Mucosa of descending colon (tissue), 3 donors: ENCODE data around the gene HDLBP. TPM values are rescaled to one million over a fixed set of nuclear protein-coding genes. Genes with fewer than 3 reads are reported as not detected.

Experiments used
- ATAC-seq: fragments of 200-7000 bp; cut with Tn5 transposase; one replicate; pipeline ENCODE4 v1.9.1; 2020; ENCODE audit warnings: mild to moderate bottlenecking, moderate library complexity
- DNase-seq, 3 donors: peaks; one replicate each; pipeline ENCODE4 v3.0.0-alpha.2; 2020
- H3K36me3 ChIP-seq: fragments of 200-600 bp; one replicate; pipeline ENCODE4 v1.8.0; 2021; ENCODE audit warnings: low read depth, mild to moderate bottlenecking
- H3K4me1 ChIP-seq: fragments of 200-600 bp; one replicate; pipeline ENCODE4 v1.8.0; 2021; ENCODE audit warnings: low read depth, mild to moderate bottlenecking
- H3K4me3 ChIP-seq: fragments of 200-600 bp; one replicate; pipeline ENCODE4 v1.8.0; 2021; ENCODE audit warnings: mild to moderate bottlenecking
- H3K9me3 ChIP-seq: fragments of 200-600 bp; one replicate; pipeline ENCODE4 v1.8.0; 2021; ENCODE audit warnings: mild to moderate bottlenecking
- intact Hi-C, 2 donors: fragments of 100-400 bp; cut with DNase I in 1 of 2; cut with micrococcal nuclease in 1 of 2; formaldehyde crosslinking; loops; one replicate each; pipeline versions ENCODE4 v1.11.0 to v1.11.1; 2022; cut with DNase I, micrococcal nuclease
- total RNA-seq, 3 donors: library from RNA; stranded (reverse); fragmentation: NEBNext Ultra II Directional in 2 of 3; extraction: Animal tissue kit (Norgen Biotek cat#: 25700) in 2 of 3; gene quantifications; one replicate each; pipeline versions ENCODE4 v1.2.1 to v1.2.4, GENCODE V29; 2021 to 2023
- TF ChIP-seq, protein P1 (sequence below): fragments of 200-600 bp; IDR thresholded peaks from one replicate; pipeline ENCODE4 v1.8.0; 2022; ENCODE audit warnings: antibody characterized with exemption, mild to moderate bottlenecking
- donor health status: DM: no; HTN: no; CAD: no; lungs with moderate emphysema.
- donor health status: DM: no; HTN: no; CAD: no.
- donor health status: DM: no; HTN: yes; CAD: no.

HDLBP gene
- total RNA-seq, 3 donors from 2014 or later = 363 to 417 (median 379) TPM

DNA sequence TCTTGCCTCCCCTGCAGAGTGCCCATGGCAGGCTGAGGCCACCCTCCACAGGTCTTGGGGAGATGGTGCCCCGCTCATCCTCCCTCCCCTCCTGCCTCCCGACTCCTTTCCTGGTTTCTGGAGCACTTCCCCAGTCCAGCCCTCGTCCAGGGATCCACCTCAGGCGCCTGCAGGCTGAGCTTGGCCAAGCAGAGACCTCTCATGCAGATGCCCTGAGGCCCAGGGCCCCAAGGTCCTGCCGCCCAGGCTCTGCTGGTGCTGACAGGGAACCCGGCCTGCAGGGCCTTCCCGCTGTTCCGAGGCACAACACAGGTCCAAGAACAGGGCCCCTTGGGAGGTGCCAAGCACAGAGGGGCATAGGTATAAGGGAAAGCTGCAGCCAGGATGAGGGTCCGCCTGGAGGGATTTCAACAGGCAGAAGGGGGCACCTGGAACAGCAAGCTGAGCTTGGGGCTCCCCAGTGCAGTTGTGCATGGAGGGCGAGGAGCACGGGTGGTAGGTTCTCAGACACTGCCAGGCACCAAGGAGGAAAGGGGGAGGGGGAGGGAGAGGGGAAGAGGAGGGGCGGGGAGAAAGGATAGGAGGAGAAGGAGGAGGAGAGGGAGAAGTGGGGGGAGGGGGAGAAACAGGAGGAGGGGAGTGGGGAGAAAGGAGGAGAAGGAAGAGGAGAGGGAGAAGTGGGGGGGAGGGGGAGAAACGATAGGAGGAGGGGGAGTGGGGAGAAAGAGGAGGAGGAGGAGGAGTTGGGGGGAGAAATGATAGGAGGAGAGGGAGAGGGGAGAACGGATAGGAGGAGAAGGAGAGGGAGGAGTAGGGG lies 128.2 kb downstream of the HDLBP start:
- intact Hi-C loops = no loop called here
- ATAC-seq (no peak), DNase-seq (no peak)
- Histone ChIP-seq H3K36me3 (no peaks in the 10 kb centered on the region), H3K9me3 (no peaks in the 10 kb centered on the region), H3K4me3 (no peak overlapping the region), H3K4me1 (peaks cover 11% of the 10 kb centered on the region)
- TF ChIP-seq, protein P1, sequence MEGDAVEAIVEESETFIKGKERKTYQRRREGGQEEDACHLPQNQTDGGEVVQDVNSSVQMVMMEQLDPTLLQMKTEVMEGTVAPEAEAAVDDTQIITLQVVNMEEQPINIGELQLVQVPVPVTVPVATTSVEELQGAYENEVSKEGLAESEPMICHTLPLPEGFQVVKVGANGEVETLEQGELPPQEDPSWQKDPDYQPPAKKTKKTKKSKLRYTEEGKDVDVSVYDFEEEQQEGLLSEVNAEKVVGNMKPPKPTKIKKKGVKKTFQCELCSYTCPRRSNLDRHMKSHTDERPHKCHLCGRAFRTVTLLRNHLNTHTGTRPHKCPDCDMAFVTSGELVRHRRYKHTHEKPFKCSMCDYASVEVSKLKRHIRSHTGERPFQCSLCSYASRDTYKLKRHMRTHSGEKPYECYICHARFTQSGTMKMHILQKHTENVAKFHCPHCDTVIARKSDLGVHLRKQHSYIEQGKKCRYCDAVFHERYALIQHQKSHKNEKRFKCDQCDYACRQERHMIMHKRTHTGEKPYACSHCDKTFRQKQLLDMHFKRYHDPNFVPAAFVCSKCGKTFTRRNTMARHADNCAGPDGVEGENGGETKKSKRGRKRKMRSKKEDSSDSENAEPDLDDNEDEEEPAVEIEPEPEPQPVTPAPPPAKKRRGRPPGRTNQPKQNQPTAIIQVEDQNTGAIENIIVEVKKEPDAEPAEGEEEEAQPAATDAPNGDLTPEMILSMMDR = no peak

DNA sequence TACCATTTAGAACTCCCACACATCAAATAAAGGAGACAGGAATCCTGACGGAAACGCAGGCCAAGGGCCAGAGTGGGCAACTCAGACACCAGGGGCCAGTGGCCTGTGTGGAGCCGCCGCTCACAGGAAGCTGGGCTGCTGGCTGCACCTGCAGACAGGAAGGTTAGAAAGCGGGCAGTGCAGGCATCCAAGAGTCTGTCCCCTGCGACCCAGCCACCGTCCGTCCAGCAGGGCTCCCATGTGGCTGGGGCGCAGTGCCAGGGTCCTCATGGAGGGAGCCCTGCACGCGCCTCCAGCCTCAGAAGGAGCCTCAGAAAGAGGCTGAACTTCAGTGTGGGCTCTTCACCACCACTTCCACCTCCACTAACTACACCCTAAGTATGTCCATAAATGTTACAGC lies 129.5 kb downstream of the HDLBP start:
- intact Hi-C loops = no loop called here
- ATAC-seq = no peak
- no peak overlapping the region for H3K4me3 ChIP-seq

DNA sequence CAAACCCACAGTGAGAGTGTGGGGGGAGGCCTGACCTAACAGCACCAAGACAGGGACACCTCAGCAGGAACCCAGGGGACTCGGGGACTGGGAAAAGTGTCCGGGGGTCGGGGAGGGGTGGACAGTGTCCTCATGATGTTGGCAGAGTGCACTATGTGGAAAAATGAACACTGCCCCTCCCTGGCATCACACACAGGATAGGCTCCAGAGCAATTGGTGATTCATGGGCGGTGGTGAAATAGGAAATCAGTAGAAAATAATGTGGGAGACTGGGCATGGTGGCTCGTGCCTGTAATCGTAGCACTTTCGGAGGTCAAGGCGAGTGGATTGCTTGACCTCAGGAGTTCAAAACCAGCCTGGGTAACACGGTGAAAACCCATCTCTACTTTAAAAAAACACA lies 130.6 kb downstream of the HDLBP start:
- H3K4me1 ChIP-seq = peaks cover under 1% of the 10 kb centered on the region
- ATAC-seq (no peak), DNase-seq (no peak)
- intact Hi-C loops = no loop called here
- no peak overlapping the region for H3K4me3 ChIP-seq
- TF ChIP-seq, protein P1 = no peak
- H3K36me3 ChIP-seq = no peaks in the 10 kb centered on the region
- H3K9me3 ChIP-seq = no peaks in the 10 kb centered on the region

More for the DNA sequence above, 129.5 kb downstream of the HDLBP start:
- H3K9me3 ChIP-seq = no peaks in the 10 kb centered on the region
- peaks cover 9% of the 10 kb centered on the region for H3K4me1 ChIP-seq
- TF ChIP-seq, protein P1 = no peak
- no peaks in the 10 kb centered on the region for H3K36me3 ChIP-seq
- no peak for DNase-seq

DNA sequence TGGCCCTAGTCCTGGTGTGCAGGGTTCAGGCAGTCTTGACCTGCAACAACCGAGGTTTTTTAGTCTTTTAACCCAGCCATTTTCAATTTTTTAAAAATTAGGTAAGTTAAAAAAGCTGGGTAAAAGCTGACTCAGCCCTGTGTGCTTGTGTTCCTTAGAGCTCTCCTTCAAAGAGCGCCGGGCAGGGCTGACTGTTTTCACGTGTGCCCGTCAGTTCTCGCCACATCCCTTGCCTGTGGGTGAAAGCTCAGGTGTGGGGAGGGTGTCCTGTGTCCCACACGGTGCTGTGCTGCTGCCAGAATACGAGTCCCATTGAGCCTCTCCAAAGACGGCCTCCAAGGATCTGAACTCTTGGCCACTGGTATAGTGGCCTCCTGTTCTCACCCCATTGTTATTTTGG lies 132.3 kb downstream of the HDLBP start:
- H3K9me3 ChIP-seq = no peaks in the 10 kb centered on the region

DNA sequence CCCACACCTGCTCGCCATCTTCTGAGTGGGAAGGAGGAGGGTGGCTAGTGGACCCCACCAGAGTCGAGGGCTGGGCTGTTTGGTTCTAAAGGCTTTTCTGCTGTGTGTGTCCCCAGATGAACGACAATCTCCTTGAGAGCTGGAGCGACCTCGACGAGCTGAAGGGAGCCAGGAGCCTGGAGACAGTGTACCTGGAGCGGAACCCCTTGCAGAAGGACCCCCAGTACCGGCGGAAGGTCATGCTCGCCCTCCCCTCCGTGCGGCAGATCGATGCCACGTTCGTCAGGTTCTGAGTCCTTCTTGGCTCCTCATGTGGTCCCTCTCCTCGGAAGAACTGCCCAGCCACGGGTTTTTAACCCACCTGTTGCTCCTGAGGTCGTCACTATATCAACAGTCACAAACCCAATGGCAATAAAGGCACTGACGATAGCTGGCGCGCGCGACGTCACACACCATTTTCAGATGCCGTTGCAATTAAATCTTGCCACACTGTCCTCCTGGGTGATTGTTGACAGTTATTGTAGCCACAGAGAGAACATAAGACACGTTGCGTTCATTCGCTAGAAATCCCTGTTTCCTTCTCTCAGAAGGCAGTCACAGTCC lies 132.8 kb downstream of the HDLBP start:
- intact Hi-C loops = no loop called here
- TF ChIP-seq, protein P1 = no peak
- H3K9me3 ChIP-seq = no peaks in the 10 kb centered on the region
- H3K4me3 ChIP-seq = no peak overlapping the region
- ATAC-seq (no peak), DNase-seq (no peak)
- H3K4me1 ChIP-seq = no peaks in the 10 kb centered on the region
- no peaks in the 10 kb centered on the region for H3K36me3 ChIP-seq

More for the DNA sequence above, 132.3 kb downstream of the HDLBP start:
- ATAC-seq (no peak), DNase-seq (no peak)
- no peak overlapping the region for H3K4me3 ChIP-seq
- intact Hi-C loops = no loop called here
- TF ChIP-seq, protein P1 = no peak
- no peaks in the 10 kb centered on the region for H3K4me1 ChIP-seq
- H3K36me3 ChIP-seq = no peaks in the 10 kb centered on the region
